Ascending aorta (tissue), 2 donors: ENCODE results near the gene NELFE. TPM values are rescaled to one million over a fixed set of nuclear protein-coding genes. Genes with fewer than 3 reads are reported as not detected.

ENCODE experiments used
- DNase-seq, 2 donors: peaks; one replicate each; pipeline ENCODE4 v3.0.0-alpha.2; 2019; ENCODE audit warnings: low spot score in 2 of 2
- H3K27ac ChIP-seq, 2 donors: fragments of 200-600 bp; sonication (generic); one replicate each; pipeline ENCODE4 v1.5.1; 2016 to 2017; ENCODE audit warnings: mild to moderate bottlenecking in 1 of 2
- H3K27me3 ChIP-seq: fragments of 200-600 bp; sonication (generic); one replicate; pipeline ENCODE4 v1.5.1; 2017
- H3K36me3 ChIP-seq, 2 donors: fragments of 200-600 bp; sonication (generic); one replicate each; pipeline ENCODE4 v1.5.1; 2016
- H3K4me1 ChIP-seq, 2 donors: fragments of 200-600 bp; sonication (generic); one replicate each; pipeline ENCODE4 v1.5.1; 2016 to 2017; ENCODE audit warnings: mild to moderate bottlenecking in 1 of 2
- H3K4me3 ChIP-seq, 2 donors: fragments of 200-600 bp; sonication (generic); one replicate each; pipeline ENCODE4 v1.5.1; 2016 to 2017; ENCODE audit warnings: mild to moderate bottlenecking in 1 of 2
- H3K9me3 ChIP-seq, 2 donors: fragments of 200-600 bp; sonication (generic); one replicate each; pipeline ENCODE4 v1.5.1; 2016
- intact Hi-C: fragments of 100-400 bp; cut with DNase I; formaldehyde crosslinking; loops from one replicate; pipeline ENCODE4 v1.15.1; 2023
- total RNA-seq: library from RNA; depleted of rRNA; stranded (reverse); fragments of >200 nt; gene quantifications from one replicate; pipeline ENCODE4 v1.1.0, GENCODE V29; 2016
- TF ChIP-seq, protein P1 (sequence below), 3 experiments: fragments of 200-600 bp in 2 of 3; fragments of 450-650 bp in 1 of 3; sonication (generic) in 2 of 3; IDR thresholded peaks; one replicate each; pipeline ENCODE4 v1.5.1; 2016 to 2019; ENCODE audit warnings: antibody characterized with exemption in 3 of 3, mild to moderate bottlenecking in 1 of 3, moderate library complexity in 1 of 3

NELFE gene
- total RNA-seq, 1 donor from 2014 or later: 208 TPM

GRCh38 chr6:31958412-31958740 is 395 bp downstream of the NELFE start:
- Histone ChIP-seq H3K4me3 (peak overlapping the region; percentile 78 to 96), H3K9me3 (no peaks in the 10 kb centered on the region), H3K27me3 (no peaks in the 10 kb centered on the region), H3K27ac (peak overlapping the region; percentile 85 to 88), H3K36me3 (peaks cover 51 to 69% of the 10 kb centered on the region in 2 donors), H3K4me1 (peaks cover 3 to 23% of the 10 kb centered on the region in 2 donors)
- TF ChIP-seq, protein P1, sequence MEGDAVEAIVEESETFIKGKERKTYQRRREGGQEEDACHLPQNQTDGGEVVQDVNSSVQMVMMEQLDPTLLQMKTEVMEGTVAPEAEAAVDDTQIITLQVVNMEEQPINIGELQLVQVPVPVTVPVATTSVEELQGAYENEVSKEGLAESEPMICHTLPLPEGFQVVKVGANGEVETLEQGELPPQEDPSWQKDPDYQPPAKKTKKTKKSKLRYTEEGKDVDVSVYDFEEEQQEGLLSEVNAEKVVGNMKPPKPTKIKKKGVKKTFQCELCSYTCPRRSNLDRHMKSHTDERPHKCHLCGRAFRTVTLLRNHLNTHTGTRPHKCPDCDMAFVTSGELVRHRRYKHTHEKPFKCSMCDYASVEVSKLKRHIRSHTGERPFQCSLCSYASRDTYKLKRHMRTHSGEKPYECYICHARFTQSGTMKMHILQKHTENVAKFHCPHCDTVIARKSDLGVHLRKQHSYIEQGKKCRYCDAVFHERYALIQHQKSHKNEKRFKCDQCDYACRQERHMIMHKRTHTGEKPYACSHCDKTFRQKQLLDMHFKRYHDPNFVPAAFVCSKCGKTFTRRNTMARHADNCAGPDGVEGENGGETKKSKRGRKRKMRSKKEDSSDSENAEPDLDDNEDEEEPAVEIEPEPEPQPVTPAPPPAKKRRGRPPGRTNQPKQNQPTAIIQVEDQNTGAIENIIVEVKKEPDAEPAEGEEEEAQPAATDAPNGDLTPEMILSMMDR (IDR thresholded peaks at IDR 0.05): no peak
- intact Hi-C loops: loop anchor here (5.0 kb wide), 2 partner anchors 194 to 291 kb away; partner anchors contain the start of genes CSNK2B, LY6G5B, PPT2 and PRRT1
- no peak for DNase-seq

- H3K4me1 ChIP-seq: peaks cover 3 to 23% of the 10 kb centered on the region in 2 donors
- no peak overlapping the region for H3K4me3 ChIP-seq
- DNase-seq: no peak
- peaks cover 44 to 64% of the 10 kb centered on the region in 2 donors for H3K36me3 ChIP-seq
- no peaks in the 10 kb centered on the region for H3K27me3 ChIP-seq
- intact Hi-C loops: loop anchor here (5.0 kb wide), 2 partner anchors 196 to 289 kb away; partner anchors contain the start of genes CSNK2B, LY6G5B, PPT2 and PRRT1
- no peaks in the 10 kb centered on the region for H3K9me3 ChIP-seq
- no peak overlapping the region for H3K27ac ChIP-seq
- TF ChIP-seq, protein P1 (IDR thresholded peaks at IDR 0.05): no peak
These were observed 2.0 kb downstream of the NELFE start for GRCh38 chr6:31956796-31957195.

- peaks cover 39 to 54% of the 10 kb centered on the region in 2 donors for H3K36me3 ChIP-seq
- no peak for DNase-seq
- intact Hi-C loops: loop anchor here (5.0 kb wide), 1 partner anchor 272 kb away; the partner anchor contains the start of gene LY6G5C
These were observed 4.3 kb downstream of the NELFE start for GRCh38 chr6:31954511-31954910.

DNA sequence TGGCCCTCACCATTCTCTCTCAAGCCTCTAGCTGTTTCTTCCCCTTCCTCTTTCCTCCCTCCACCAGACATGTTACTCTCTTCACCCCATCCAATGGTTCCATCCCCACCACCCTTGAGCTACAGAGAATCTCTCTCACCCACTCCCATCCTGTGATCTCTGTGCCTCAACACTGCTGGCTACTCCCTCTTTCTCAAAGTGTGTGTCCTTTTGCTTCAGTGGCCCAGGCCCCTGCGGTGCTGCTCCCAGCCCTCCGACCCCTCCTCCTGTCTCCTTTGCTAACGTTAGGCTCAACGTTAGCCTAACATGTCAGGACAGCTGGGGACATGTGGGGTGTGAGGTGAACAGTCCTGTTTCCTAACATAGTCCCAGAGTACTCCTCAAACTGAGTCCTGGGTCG is 5.9 kb downstream of the NELFE start:
- no peak for DNase-seq
- H3K9me3 ChIP-seq: no peaks in the 10 kb centered on the region
- peaks cover 0 to 7% of the 10 kb centered on the region in 2 donors for H3K4me1 ChIP-seq
- no peak overlapping the region for H3K27ac ChIP-seq
- H3K27me3 ChIP-seq: no peaks in the 10 kb centered on the region
- TF ChIP-seq, protein P1 (IDR thresholded peaks at IDR 0.05): no peak
- intact Hi-C loops: loop anchor here (5.0 kb wide), 1 partner anchor 271 kb away; the partner anchor contains the start of gene LY6G5C
- no peak overlapping the region for H3K4me3 ChIP-seq
- H3K36me3 ChIP-seq: peaks cover 39 to 54% of the 10 kb centered on the region in 2 donors

More at GRCh38 chr6:31954511-31954910, 4.3 kb downstream of the NELFE start:
- TF ChIP-seq, protein P1 (IDR thresholded peaks at IDR 0.05): no peak
- H3K27ac ChIP-seq: no peak overlapping the region
- H3K9me3 ChIP-seq: no peaks in the 10 kb centered on the region
- H3K4me3 ChIP-seq: no peak overlapping the region
- H3K27me3 ChIP-seq: no peaks in the 10 kb centered on the region
- H3K4me1 ChIP-seq: peaks cover 3 to 15% of the 10 kb centered on the region in 2 donors

- no peaks in the 10 kb centered on the region for H3K27me3 ChIP-seq
- intact Hi-C loops: loop anchor here (5.0 kb wide), 1 partner anchor 270 kb away; the partner anchor contains the start of gene LY6G5C
- H3K36me3 ChIP-seq: peaks cover 39 to 54% of the 10 kb centered on the region in 2 donors
- TF ChIP-seq, protein P1 (IDR thresholded peaks at IDR 0.05): peak; percentile 56 to 63 (median 58)
- no peak overlapping the region for H3K4me3 ChIP-seq
- peak in 1 of 2 donors; percentile 82 for DNase-seq
- no peaks in the 10 kb centered on the region for H3K9me3 ChIP-seq
- peaks cover 0 to 1% of the 10 kb centered on the region in 2 donors for H3K4me1 ChIP-seq
- H3K27ac ChIP-seq: peak overlapping the region in 1 of 2 donors; percentile 11
These were observed 6.5 kb downstream of the NELFE start for GRCh38 chr6:31952140-31952805.
